Lower leg skin (tissue), 4 donors: Measurements from ENCODE around the gene RINT1. TPM values are rescaled to one million over a fixed set of nuclear protein-coding genes. Genes with fewer than 3 reads are reported as not detected.

Experiments used
- DNase-seq, 2 donors: peaks; one replicate each; pipeline ENCODE4 v3.0.0-alpha.2; 2019; ENCODE audit warnings: low spot score in 2 of 2
- H3K4me3 ChIP-seq: fragments of 200-600 bp; sonication (generic); 2 replicates; pipeline ENCODE4 v1.5.1; 2017; ENCODE audit warnings: mild to moderate bottlenecking, low read depth; ENCODE audit not compliant: poor library complexity, severe bottlenecking
- POLR2A ChIP-seq, 2 donors: fragments of 450-650 bp; IDR thresholded peaks; one replicate each; pipeline ENCODE4 v1.6.1; 2016 to 2017; ENCODE audit warnings: antibody characterized with exemption in 2 of 2, mild to moderate bottlenecking in 1 of 2, moderate library complexity in 1 of 2
- WGBS, 2 donors: methylation state at CpG; one replicate each; pipeline ENCODE4 v1.1.5; 2018; 5-methylcytosine and 5-hydroxymethylcytosine counted together
- intact Hi-C: fragments of 100-400 bp; cut with DNase I; formaldehyde crosslinking; loops from one replicate; pipeline ENCODE4 v1.15.0; 2023; ENCODE audit warnings: low total_unique reads
- total RNA-seq, 4 donors: library from RNA; depleted of rRNA; stranded (reverse); fragments of >200 nt; gene quantifications; one replicate each; pipeline ENCODE4 v1.1.0, GENCODE V29; 2016
- TF ChIP-seq, protein P1 (sequence below), 3 donors: fragments of 450-650 bp; IDR thresholded peaks; one replicate each; pipeline ENCODE4 v1.5.1; 2016; ENCODE audit warnings: antibody characterized with exemption in 3 of 3, mild to moderate bottlenecking in 3 of 3, moderate library complexity in 2 of 3

The RINT1 gene
- total RNA-seq, 4 donors from 2014 or later: 11.2 to 29.1 (median 21.1) TPM

DNA sequence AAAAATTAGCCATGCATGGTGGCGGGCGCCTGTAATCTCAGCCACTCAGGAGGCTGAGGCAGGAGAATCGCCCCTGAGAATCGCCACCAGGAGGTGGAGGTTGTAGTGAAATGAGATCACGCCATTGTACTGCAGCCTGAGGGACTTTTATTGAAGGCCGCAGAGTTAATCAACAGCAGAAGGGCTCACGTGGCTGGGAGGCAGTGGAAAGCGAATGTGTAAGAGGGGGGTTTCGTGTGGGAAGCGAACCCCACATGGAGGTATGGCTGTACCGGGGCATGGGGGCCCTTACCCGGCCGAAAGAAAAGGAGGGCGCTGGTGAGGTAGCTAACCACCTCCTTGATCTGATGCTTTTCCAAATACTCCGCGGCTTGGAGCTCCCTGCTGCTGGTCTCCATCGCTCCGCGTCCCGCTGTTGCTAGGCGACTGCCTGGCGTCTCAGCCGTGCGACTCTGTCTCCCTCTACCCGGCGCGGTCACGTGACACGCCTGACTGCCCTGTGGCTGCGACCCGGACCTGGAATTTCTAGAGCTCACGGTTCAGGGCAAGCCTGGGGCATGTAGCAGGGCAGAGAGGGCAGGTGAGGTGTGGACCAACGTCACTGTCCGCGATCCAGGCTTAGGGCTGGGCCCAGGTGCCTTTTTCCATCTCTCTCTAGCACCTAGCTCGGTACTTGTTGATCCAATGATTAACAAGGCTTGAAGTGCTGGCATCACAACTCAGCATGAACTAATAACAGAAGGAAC lies 49.2 kb downstream of the RINT1 start, which contains the start of gene EFCAB10:
Gene EFCAB10, minus strand, starts transcription at position 428 of the 746 bp plus-strand sequence. Its CDS starts 30 bp downstream, at position 398.
- 14 to 16% methylated on average over 36 of the region's 36 CpGs for WGBS, 2 donors
- DNase-seq: peak in 1 of 2 donors; percentile 72
- no peak within 1 kb of the TSS for H3K4me3 ChIP-seq
- intact Hi-C loops: no loop called here
- TF ChIP-seq, protein P1, sequence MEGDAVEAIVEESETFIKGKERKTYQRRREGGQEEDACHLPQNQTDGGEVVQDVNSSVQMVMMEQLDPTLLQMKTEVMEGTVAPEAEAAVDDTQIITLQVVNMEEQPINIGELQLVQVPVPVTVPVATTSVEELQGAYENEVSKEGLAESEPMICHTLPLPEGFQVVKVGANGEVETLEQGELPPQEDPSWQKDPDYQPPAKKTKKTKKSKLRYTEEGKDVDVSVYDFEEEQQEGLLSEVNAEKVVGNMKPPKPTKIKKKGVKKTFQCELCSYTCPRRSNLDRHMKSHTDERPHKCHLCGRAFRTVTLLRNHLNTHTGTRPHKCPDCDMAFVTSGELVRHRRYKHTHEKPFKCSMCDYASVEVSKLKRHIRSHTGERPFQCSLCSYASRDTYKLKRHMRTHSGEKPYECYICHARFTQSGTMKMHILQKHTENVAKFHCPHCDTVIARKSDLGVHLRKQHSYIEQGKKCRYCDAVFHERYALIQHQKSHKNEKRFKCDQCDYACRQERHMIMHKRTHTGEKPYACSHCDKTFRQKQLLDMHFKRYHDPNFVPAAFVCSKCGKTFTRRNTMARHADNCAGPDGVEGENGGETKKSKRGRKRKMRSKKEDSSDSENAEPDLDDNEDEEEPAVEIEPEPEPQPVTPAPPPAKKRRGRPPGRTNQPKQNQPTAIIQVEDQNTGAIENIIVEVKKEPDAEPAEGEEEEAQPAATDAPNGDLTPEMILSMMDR (IDR thresholded peaks at IDR 0.05): no peak
- no peak for TF ChIP-seq POLR2A (IDR thresholded peaks at IDR 0.05)

DNA sequence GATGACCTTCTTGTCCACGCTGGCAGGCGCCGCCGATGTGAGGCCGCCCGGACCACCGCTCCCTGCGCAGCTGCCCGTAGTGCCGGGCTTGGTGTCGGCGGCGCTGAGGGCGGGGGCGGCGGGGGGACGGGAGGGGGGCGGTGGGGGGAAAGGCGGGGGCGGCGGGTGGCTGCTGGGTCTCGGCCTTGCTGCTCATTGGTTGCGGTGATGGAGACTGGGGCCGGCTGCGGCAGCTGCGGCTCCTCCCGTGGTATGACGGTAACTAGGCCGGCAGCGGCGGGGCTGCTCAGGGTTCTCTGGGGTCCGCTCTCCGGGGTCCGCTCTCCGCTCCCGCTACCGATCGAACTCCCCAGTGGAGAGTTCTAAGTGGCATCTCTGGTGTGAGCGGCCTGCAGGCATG lies 51.1 kb downstream of the RINT1 start:
- no peak overlapping the region for H3K4me3 ChIP-seq
- WGBS, 2 donors: 83 to 90% methylated on average over 11 to 31 of the region's 39 CpGs
- intact Hi-C loops: no loop called here
- peak in 1 of 2 donors; percentile 67 for DNase-seq
- TF ChIP-seq POLR2A (IDR thresholded peaks at IDR 0.05): no peak
- TF ChIP-seq, protein P1 (IDR thresholded peaks at IDR 0.05): no peak

DNA sequence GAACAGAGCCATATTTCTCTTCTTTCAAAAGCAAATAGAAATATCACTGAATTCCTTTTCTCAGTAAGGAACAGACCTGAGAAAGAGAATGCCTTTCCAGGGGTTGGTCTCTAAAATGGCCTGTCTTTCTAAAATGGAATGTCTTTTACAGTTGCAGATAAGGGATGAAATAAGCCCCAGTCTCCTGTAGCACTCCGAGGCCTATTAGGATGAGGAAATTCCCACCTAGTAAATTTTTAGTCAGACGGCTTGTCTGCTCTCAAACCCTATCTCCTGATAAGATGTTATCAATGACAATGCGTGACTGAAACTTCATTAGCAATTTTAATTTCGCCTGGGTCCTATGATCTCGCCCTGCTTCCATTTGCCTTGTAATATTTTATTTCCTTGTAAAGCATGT lies 52.2 kb downstream of the RINT1 start:
- WGBS, 2 donors: 75 to 90% methylated on average over 5 of the region's 5 CpGs

DNA sequence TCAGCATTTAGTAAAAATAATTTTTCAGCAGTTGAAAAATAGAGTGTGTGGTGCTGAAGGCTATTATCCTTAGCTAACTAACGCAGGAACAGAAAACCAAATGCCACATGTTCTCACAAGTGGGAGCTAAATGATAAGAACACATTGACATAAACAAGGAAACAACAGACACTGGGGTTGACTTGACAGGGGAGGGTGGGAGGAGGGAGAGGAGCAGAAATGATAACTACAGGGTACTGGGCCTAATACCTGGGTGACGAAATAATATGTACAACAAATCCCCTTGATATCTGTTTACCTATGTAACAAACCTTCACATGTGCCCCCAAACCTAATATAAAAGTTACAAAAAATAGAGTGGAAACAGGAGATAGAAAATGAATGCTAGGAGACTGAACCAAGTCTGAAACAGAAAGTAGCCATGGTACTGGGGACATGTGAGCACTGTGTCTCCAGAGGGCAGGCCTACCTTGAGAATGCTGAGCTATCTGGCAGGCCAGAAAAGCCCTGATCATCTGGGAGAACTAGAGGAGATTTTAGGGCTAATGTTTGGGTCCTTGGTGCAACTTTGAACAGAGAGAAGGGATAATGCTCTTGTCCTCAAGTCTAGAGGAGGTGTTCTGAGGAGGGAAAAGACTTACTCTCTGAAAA lies 54.0 kb downstream of the RINT1 start:
- intact Hi-C loops: no loop called here
- H3K4me3 ChIP-seq: no peak overlapping the region
- TF ChIP-seq POLR2A (IDR thresholded peaks at IDR 0.05): no peak
- TF ChIP-seq, protein P1 (IDR thresholded peaks at IDR 0.05): no peak
- DNase-seq: peak in 1 of 2 donors; percentile 18
- 96 to 97% methylated on average over 2 of the region's 2 CpGs for WGBS, 2 donors

More for the DNA sequence above, 52.2 kb downstream of the RINT1 start:
- no peak overlapping the region for H3K4me3 ChIP-seq
- no peak for TF ChIP-seq POLR2A (IDR thresholded peaks at IDR 0.05)
- TF ChIP-seq, protein P1 (IDR thresholded peaks at IDR 0.05): no peak
- no peak for DNase-seq
- intact Hi-C loops: no loop called here

DNA sequence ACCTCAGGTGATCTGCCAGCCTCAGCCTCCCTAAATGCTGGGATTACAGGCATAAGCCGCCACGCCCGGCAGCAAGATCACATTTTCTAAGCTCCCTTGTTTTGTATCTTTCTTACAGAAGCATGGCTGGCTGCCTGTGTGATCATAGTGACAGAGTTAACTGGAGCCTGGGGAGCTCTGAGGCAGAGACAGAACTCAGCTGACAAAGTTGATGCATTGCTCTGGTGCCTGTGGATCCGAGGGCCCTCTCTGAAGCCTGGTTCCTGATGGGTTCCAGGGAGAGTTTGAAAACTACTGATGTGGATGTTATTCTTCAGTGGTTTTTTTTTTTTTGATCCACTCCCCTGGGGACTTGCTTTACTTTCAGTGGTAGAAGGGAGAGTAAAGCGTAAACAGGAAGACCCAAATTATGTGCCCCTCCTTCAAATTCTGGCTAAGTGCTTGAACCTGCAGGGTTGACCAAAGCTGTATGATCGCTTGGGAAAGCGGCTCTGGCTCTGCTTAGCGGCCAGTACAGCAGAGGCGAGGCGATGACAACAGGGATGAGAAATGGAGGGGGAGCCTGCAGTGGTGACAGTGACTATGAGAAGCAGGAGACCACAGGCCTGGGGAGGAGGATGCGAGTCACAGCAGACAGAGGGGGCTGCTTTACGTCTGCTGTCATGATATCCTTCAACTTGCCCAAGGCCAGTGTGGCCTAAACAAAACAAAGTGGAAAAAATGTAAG lies 56.1 kb downstream of the RINT1 start:
- no peak for TF ChIP-seq POLR2A (IDR thresholded peaks at IDR 0.05)
- TF ChIP-seq, protein P1 (IDR thresholded peaks at IDR 0.05): no peak
- intact Hi-C loops: no loop called here

More for the DNA sequence above, 56.1 kb downstream of the RINT1 start:
- DNase-seq: peak in 1 of 2 donors; percentile 59
- H3K4me3 ChIP-seq: no peak overlapping the region
- 83 to 85% methylated on average over 12 of the region's 12 CpGs for WGBS, 2 donors
